ENCODE data around the gene FLRT2.

DNA sequence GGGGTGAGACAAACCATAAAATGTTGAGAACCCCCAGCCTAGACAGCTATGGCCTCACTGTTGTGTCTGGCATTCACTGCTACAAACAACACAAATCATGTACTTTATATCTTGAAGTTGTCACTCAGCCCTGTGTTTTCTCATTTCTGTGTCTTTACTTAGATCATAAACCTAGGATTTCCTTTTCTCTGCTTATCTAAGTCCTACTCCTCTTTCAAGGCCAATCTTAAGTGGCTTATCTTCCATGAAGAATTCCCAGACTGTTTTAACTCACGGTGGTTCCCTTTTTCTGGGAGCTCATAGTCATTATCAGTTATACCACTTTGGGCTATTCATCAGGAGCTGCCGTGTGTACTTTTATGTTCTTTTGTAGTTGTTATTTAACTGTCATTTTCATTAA is 42.1 kb downstream of the FLRT2 start:
- TF ChIP-seq, protein P1, sequence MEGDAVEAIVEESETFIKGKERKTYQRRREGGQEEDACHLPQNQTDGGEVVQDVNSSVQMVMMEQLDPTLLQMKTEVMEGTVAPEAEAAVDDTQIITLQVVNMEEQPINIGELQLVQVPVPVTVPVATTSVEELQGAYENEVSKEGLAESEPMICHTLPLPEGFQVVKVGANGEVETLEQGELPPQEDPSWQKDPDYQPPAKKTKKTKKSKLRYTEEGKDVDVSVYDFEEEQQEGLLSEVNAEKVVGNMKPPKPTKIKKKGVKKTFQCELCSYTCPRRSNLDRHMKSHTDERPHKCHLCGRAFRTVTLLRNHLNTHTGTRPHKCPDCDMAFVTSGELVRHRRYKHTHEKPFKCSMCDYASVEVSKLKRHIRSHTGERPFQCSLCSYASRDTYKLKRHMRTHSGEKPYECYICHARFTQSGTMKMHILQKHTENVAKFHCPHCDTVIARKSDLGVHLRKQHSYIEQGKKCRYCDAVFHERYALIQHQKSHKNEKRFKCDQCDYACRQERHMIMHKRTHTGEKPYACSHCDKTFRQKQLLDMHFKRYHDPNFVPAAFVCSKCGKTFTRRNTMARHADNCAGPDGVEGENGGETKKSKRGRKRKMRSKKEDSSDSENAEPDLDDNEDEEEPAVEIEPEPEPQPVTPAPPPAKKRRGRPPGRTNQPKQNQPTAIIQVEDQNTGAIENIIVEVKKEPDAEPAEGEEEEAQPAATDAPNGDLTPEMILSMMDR (conservative IDR thresholded peaks at IDR 0.05): no peak
- TF ChIP-seq ZFX (IDR thresholded peaks at IDR 0.05): no peak

Data from C4-2B (cell line).